ENCODE measurements around the gene USP44.

USP44 gene

GRCh38 chr12:95557625-95558024 is 6.3 kb upstream of the USP44 start:
- no peak overlapping the region for H3K4me3 ChIP-seq (ENCODE audit: low read depth, low read length)
- TF ChIP-seq CTCF (IDR thresholded peaks at IDR 0.05; ENCODE audit: control insufficient read depth, extremely low read depth, insufficient read depth): no peak
- DNase-seq (ENCODE audit: low read depth): no peak

GRCh38 chr12:95554532-95555071 is 3.3 kb upstream of the USP44 start:
- no peak overlapping the region for H3K4me3 ChIP-seq (ENCODE audit: low read depth, low read length)
- no peak for DNase-seq (ENCODE audit: low read depth)
- TF ChIP-seq CTCF (IDR thresholded peaks at IDR 0.05; ENCODE audit: control insufficient read depth, extremely low read depth, insufficient read depth): no peak

DNA sequence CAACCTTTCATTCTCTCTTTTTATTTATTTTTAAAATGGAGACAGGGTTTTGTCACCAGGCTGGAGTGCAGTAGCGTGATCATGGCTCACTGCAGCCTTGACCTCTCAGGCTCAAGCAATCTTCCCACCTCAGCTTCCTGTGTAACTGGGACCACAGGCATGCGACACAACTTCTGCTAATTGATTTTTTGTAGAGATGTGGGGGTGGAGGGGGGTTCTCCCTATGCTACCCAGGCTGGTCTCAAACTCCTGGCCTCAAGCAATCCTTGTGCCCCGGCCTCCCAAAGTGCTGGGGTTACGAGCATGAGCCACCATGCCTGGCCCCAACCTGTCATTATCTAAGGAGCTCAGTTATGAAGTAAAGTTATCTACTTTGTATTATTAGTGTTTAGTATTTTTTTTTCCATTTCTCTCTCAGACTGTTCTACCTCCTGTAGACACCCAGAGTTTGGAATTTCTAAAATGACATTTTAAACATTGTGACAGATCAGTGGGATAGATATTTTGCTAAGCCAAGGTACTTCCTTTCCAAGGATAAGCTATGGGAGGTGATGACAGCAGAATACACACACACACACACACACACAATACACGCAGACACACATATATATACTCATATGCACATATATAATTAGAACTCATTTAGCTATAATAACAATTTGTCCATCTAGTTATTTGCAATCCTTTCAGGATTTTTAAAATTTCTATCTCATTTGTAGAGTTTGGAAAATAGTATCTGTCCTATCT is 2.1 kb upstream of the USP44 start:
- no peak for DNase-seq (ENCODE audit: low read depth)
- no peak for TF ChIP-seq CTCF (IDR thresholded peaks at IDR 0.05; ENCODE audit: control insufficient read depth, extremely low read depth, insufficient read depth)

GRCh38 chr12:95551913-95552516 is 739 bp upstream of the USP44 start:
- DNase-seq (ENCODE audit: low read depth): no peak
- TF ChIP-seq CTCF (IDR thresholded peaks at IDR 0.05; ENCODE audit: control insufficient read depth, extremely low read depth, insufficient read depth): no peak
- H3K4me3 ChIP-seq (ENCODE audit: low read depth, low read length): no peak overlapping the region

More for the DNA sequence above, 2.1 kb upstream of the USP44 start:
- H3K4me3 ChIP-seq (ENCODE audit: low read depth, low read length): no peak overlapping the region

- DNase-seq (ENCODE audit: low read depth): no peak
- no peak overlapping the region for H3K4me3 ChIP-seq (ENCODE audit: low read depth, low read length)
- TF ChIP-seq CTCF (IDR thresholded peaks at IDR 0.05; ENCODE audit: control insufficient read depth, extremely low read depth, insufficient read depth): no peak
These were observed 1.7 kb downstream of the USP44 start for GRCh38 chr12:95549392-95550084.

DNA sequence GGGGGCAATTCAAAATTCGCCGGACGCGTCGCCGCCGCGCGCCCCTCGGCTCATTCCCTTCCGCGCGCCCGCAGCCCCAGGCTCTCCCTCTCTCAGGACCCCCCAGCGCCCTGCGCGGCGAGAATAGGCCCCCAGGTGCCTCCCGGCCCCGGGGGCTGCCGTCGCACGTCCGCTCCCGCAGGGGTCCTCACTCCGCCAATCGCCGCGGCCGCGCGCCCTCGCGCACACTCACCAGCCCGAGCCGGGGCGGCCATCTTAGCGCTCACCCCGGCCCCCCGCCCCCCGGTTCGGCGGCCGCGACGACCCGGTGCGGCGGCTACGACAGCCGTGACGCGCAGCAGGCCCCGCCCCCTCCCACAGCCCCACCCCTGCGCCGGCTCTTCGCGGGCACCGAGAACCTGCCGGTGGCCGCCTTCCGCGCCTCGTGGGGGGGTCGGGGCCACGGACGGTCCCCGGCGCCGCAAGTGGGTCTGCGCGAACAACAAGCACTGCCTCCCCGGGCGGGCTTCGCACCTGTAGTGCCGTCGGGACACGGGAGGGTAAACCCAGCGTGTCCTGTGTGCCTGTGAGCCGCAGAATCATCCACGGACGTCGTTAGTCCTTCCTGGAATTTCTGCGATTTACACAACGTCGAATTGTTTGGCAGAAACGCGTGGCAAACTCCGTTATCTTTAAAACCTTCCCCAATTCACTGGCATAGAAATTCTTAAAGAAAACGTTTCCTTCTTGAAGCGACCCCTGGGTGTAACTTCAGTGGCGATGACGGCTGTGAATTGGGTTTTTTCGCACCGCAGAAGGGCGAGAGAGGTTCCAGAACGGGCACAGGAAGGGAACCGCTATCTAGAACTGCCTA is 2.5 kb downstream of the USP44 start:
- no peak for DNase-seq (ENCODE audit: low read depth)
- TF ChIP-seq CTCF (IDR thresholded peaks at IDR 0.05; ENCODE audit: control insufficient read depth, extremely low read depth, insufficient read depth): no peak
- H3K4me3 ChIP-seq (ENCODE audit: low read depth, low read length): no peak overlapping the region
